WTC11 (cell line): ENCODE data around the gene CADM4. TPM values are rescaled to one million over a fixed set of nuclear protein-coding genes. Genes with fewer than 3 reads are reported as not detected.

Source experiments
- ATAC-seq: fragments of 200-7000 bp; cut with Tn5 transposase; 2 replicates; pipeline ENCODE4 v1.10.0; 2021; ENCODE audit warnings: mild to moderate bottlenecking, moderate library complexity
- CTCF ChIA-PET: fragments of 300-600 bp; sonication (Branson Sonifier 250); formaldehyde crosslinking; loops from one replicate; lab custom pipeline; 2021; ENCODE audit warnings: antibody characterized with exemption; lab: Charles Lee
- POLR2A ChIA-PET: fragments of 350-600 bp; sonication (Branson Sonifier 250); formaldehyde crosslinking; loops from one replicate; lab custom pipeline; 2021; ENCODE audit warnings: antibody characterized with exemption; lab: Charles Lee
- DNase-seq: peaks from one replicate; pipeline ENCODE4 v3.0.0; 2021; ENCODE audit warnings: low spot score
- H3K27ac Mint-ChIP-seq: 2 replicates; pipeline ENCODE4 v1.8.0; 2021; ENCODE audit warnings: mixed read lengths
- H3K27me3 Mint-ChIP-seq: 2 replicates; pipeline ENCODE4 v1.8.0; 2021; ENCODE audit warnings: low read depth, mild to moderate bottlenecking, moderate library complexity, mixed read lengths
- H3K36me3 Mint-ChIP-seq: 2 replicates; pipeline ENCODE4 v1.8.0; 2021; ENCODE audit warnings: mixed read lengths
- H3K4me1 Mint-ChIP-seq: 2 replicates; pipeline ENCODE4 v1.8.0; 2022; ENCODE audit warnings: mixed read lengths
- H3K4me3 Mint-ChIP-seq: 2 replicates; pipeline ENCODE4 v1.8.0; 2021; ENCODE audit warnings: mild to moderate bottlenecking, moderate library complexity, mixed read lengths
- H3K9me3 Mint-ChIP-seq: 2 replicates; pipeline ENCODE4 v1.8.0; 2021; ENCODE audit warnings: mixed read lengths
- CREB1 ChIP-seq: sonication (generic); formaldehyde crosslinking; IDR thresholded peaks from 2 replicates; pipeline ENCODE4 v1.8.0; 2023; ENCODE audit warnings: mild to moderate bottlenecking, missing genetic modification reagents
- FOXJ3 ChIP-seq: sonication (generic); formaldehyde crosslinking; IDR thresholded peaks from 2 replicates; pipeline ENCODE4 v1.9.0; 2021; ENCODE audit warnings: missing genetic modification reagents, mild to moderate bottlenecking, borderline replicate concordance
- GABPB1 ChIP-seq: sonication (generic); formaldehyde crosslinking; IDR thresholded peaks from 2 replicates; pipeline ENCODE4 v1.8.1; 2023; ENCODE audit warnings: mild to moderate bottlenecking, missing genetic modification reagents
- JAZF1 ChIP-seq: fragments of 250-450 bp; sonication (Bioruptor Pico); IDR thresholded peaks from 2 replicates; pipeline ENCODE4 v1.9.0; 2021; ENCODE audit warnings: moderate library complexity, mild to moderate bottlenecking, inconsistent platforms
- MYBL2 ChIP-seq: sonication (generic); formaldehyde crosslinking; IDR thresholded peaks from 2 replicates; pipeline ENCODE4 v1.8.1; 2023; ENCODE audit warnings: mild to moderate bottlenecking, moderate library complexity, missing genetic modification reagents
- NFE2L1 ChIP-seq: sonication (generic); formaldehyde crosslinking; IDR thresholded peaks from 2 replicates; pipeline ENCODE4 v1.8.1; 2023; ENCODE audit warnings: missing genetic modification reagents
- NFYB ChIP-seq: sonication (generic); formaldehyde crosslinking; conservative IDR thresholded peaks from 2 replicates; pipeline ENCODE4 v1.8.0; 2022; ENCODE audit warnings: low read depth, missing genetic modification reagents
- RELA ChIP-seq: sonication (generic); formaldehyde crosslinking; IDR thresholded peaks from 2 replicates; pipeline ENCODE4 v1.8.1; 2022; ENCODE audit warnings: missing genetic modification reagents, mild to moderate bottlenecking, borderline replicate concordance
- RORB ChIP-seq: fragments of 250-450 bp; sonication (Bioruptor Pico); IDR thresholded peaks from 2 replicates; pipeline ENCODE4 v1.9.0; 2021; ENCODE audit warnings: mild to moderate bottlenecking
- SMAD3 ChIP-seq: sonication (generic); formaldehyde crosslinking; IDR thresholded peaks from 2 replicates; pipeline ENCODE4 v1.8.0; 2022; ENCODE audit warnings: missing genetic modification reagents, mild to moderate bottlenecking, borderline replicate concordance
- TCF7 ChIP-seq: sonication (generic); formaldehyde crosslinking; IDR thresholded peaks from 2 replicates; pipeline ENCODE4 v1.8.0; 2022; ENCODE audit warnings: mild to moderate bottlenecking, low read depth, missing genetic modification reagents, moderate library complexity
- TEAD1 ChIP-seq: sonication (generic); formaldehyde crosslinking; IDR thresholded peaks from 2 replicates; pipeline ENCODE4 v1.8.0; 2022; ENCODE audit warnings: mild to moderate bottlenecking, missing genetic modification reagents
- TEAD4 ChIP-seq: sonication (generic); formaldehyde crosslinking; IDR thresholded peaks from 2 replicates; pipeline ENCODE4 v1.8.0; 2022; ENCODE audit warnings: mild to moderate bottlenecking, missing genetic modification reagents
- ZBTB21 ChIP-seq: sonication (generic); formaldehyde crosslinking; IDR thresholded peaks from 2 replicates; pipeline ENCODE4 v1.8.1; 2023; ENCODE audit warnings: mild to moderate bottlenecking, missing genetic modification reagents, borderline replicate concordance
- ZNF138 ChIP-seq: sonication (generic); formaldehyde crosslinking; conservative IDR thresholded peaks from 2 replicates; pipeline ENCODE4 v1.8.1; 2022; ENCODE audit warnings: mild to moderate bottlenecking, moderate library complexity, missing genetic modification reagents
- ZNF232 ChIP-seq: sonication (generic); formaldehyde crosslinking; IDR thresholded peaks from 2 replicates; pipeline ENCODE4 v1.8.0; 2022; ENCODE audit warnings: mild to moderate bottlenecking, missing genetic modification reagents
- ZNF671 ChIP-seq: fragments of 250-450 bp; sonication (Bioruptor Pico); IDR thresholded peaks from 2 replicates; pipeline ENCODE4 v1.8.0; 2021; ENCODE audit warnings: mild to moderate bottlenecking
- total RNA-seq: library from RNA; stranded (reverse); gene quantifications from 3 replicates; pipeline ENCODE4 v1.2.3, GENCODE V29; 2021
- TF ChIP-seq, protein P1 (sequence below): sonication (generic); formaldehyde crosslinking; IDR thresholded peaks from 2 replicates; pipeline ENCODE4 v1.8.1; 2023; ENCODE audit warnings: mild to moderate bottlenecking, missing genetic modification reagents
- TF ChIP-seq, protein P2 (sequence below): sonication (generic); formaldehyde crosslinking; IDR thresholded peaks from 2 replicates; pipeline ENCODE4 v1.8.0; 2022; ENCODE audit warnings: missing genetic modification reagents
- TF ChIP-seq, protein P3 (sequence below): sonication (generic); formaldehyde crosslinking; IDR thresholded peaks from 2 replicates; pipeline ENCODE4 v1.8.0; 2022; ENCODE audit warnings: mild to moderate bottlenecking, missing genetic modification reagents
- TF ChIP-seq, protein P4 (sequence below): fragments of 250-450 bp; sonication (Bioruptor Pico); IDR thresholded peaks from 2 replicates; pipeline ENCODE4 v1.9.0; 2021; ENCODE audit warnings: mild to moderate bottlenecking
- TF ChIP-seq, protein P5 (sequence below): sonication (generic); formaldehyde crosslinking; IDR thresholded peaks from 2 replicates; pipeline ENCODE4 v1.8.1; 2022; ENCODE audit warnings: missing genetic modification reagents, borderline replicate concordance
- TF ChIP-seq, protein P6 (sequence below): fragments of 250-450 bp; sonication (Bioruptor Pico); IDR thresholded peaks from 2 replicates; pipeline ENCODE4 v1.8.0; 2021; ENCODE audit warnings: mild to moderate bottlenecking

Gene CADM4
- total RNA-seq, 1 experiment from 2014 or later = 13.3 TPM

DNA sequence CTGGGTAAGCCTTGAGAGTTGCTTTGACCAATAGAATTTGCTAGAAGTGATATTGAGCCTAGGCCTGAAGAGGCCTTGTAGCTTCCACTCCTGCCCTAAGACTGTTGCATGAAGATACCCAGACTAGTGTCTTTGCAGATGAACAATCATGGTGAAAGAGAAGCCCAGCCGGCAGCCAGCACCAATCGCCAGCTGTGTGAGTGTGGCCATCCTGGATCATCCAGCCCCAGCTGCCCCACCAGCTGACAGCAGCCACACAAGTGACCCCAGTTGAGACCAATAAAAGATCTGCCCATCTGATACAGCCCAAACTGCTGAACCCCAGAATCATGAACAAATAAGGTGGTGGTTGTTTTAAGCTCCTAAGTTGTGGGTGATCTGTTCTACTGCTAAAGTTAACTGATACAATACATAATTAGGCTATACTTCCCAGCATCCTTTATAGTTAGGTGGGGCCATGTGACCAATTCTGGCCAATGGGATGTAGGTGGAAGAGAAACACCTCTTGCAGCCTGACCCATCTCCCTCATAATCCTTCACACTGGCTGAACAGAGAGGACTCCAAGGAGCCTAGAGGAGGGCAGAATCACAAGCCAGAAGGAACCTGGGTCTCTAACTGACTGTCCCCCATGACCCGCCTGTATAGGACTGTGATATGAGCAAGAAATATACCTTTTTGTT lies 10.9 kb downstream of the CADM4 start (continued):
- TF ChIP-seq, protein P1, sequence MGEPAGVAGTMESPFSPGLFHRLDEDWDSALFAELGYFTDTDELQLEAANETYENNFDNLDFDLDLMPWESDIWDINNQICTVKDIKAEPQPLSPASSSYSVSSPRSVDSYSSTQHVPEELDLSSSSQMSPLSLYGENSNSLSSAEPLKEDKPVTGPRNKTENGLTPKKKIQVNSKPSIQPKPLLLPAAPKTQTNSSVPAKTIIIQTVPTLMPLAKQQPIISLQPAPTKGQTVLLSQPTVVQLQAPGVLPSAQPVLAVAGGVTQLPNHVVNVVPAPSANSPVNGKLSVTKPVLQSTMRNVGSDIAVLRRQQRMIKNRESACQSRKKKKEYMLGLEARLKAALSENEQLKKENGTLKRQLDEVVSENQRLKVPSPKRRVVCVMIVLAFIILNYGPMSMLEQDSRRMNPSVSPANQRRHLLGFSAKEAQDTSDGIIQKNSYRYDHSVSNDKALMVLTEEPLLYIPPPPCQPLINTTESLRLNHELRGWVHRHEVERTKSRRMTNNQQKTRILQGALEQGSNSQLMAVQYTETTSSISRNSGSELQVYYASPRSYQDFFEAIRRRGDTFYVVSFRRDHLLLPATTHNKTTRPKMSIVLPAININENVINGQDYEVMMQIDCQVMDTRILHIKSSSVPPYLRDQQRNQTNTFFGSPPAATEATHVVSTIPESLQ (CRISPR knock-in tag) = no peak
- TF ChIP-seq, protein P2, sequence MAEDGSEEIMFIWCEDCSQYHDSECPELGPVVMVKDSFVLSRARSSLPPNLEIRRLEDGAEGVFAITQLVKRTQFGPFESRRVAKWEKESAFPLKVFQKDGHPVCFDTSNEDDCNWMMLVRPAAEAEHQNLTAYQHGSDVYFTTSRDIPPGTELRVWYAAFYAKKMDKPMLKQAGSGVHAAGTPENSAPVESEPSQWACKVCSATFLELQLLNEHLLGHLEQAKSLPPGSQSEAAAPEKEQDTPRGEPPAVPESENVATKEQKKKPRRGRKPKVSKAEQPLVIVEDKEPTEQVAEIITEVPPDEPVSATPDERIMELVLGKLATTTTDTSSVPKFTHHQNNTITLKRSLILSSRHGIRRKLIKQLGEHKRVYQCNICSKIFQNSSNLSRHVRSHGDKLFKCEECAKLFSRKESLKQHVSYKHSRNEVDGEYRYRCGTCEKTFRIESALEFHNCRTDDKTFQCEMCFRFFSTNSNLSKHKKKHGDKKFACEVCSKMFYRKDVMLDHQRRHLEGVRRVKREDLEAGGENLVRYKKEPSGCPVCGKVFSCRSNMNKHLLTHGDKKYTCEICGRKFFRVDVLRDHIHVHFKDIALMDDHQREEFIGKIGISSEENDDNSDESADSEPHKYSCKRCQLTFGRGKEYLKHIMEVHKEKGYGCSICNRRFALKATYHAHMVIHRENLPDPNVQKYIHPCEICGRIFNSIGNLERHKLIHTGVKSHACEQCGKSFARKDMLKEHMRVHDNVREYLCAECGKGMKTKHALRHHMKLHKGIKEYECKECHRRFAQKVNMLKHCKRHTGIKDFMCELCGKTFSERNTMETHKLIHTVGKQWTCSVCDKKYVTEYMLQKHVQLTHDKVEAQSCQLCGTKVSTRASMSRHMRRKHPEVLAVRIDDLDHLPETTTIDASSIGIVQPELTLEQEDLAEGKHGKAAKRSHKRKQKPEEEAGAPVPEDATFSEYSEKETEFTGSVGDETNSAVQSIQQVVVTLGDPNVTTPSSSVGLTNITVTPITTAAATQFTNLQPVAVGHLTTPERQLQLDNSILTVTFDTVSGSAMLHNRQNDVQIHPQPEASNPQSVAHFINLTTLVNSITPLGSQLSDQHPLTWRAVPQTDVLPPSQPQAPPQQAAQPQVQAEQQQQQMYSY = no peak
- TF ChIP-seq, protein P3, sequence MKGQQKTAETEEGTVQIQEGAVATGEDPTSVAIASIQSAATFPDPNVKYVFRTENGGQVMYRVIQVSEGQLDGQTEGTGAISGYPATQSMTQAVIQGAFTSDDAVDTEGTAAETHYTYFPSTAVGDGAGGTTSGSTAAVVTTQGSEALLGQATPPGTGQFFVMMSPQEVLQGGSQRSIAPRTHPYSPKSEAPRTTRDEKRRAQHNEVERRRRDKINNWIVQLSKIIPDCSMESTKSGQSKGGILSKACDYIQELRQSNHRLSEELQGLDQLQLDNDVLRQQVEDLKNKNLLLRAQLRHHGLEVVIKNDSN (CRISPR knock-in tag) = peak; percentile 67
- no peak for TF ChIP-seq RELA (CRISPR knock-in tag)
- no peak for TF ChIP-seq MYBL2 (CRISPR knock-in tag)
- no peak for TF ChIP-seq RORB (CRISPR knock-in tag)
- no peak for TF ChIP-seq JAZF1
- no peak for TF ChIP-seq SMAD3 (CRISPR knock-in tag)

DNA sequence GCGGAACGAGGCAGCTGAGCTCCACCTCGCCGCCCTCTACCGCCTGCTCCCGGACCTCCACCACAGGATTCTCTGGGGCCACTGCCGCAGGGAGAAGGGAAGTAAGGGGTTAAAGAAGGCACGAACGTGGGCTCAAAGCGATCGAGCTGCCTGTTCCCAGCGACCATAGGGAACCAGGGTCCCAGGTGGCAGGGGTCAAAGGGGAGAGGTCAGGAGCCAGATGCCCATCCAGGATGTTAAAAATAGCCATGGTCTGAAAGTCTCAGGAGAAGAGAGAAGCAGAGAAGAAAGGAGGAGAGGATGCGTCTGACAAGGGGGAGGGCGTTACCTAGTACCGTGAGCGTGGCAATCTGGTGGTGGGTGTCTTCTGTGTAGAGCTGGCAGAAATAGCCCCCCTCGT lies 12.8 kb downstream of the CADM4 start:
- ATAC-seq (no peak), DNase-seq (no peak)
- CTCF ChIA-PET = interaction anchor here (0.7 to 3.6 kb wide), 13 partner anchors 9 to 1156 kb away, joined by 3 to 18 read pairs (median 5); partner anchors contain the start of genes IRGQ, ZNF575 and ZNF576
- H3K36me3 Mint-ChIP-seq = no peaks in the 10 kb centered on the region
- H3K4me3 Mint-ChIP-seq = no peak overlapping the region
- POLR2A ChIA-PET = interaction anchor here (0.6 kb wide), 1 partner anchor 108 kb away, joined by 3 read pairs; no protein-coding TSS in a partner anchor
- H3K4me1 Mint-ChIP-seq = peaks cover 15% of the 10 kb centered on the region
- H3K9me3 Mint-ChIP-seq = no peaks in the 10 kb centered on the region
- H3K27me3 Mint-ChIP-seq = peaks cover 43% of the 10 kb centered on the region
- H3K27ac Mint-ChIP-seq = no peak overlapping the region
- TF ChIP-seq NFYB (CRISPR knock-in tag) = no peak
- no peak for TF ChIP-seq CREB1 (CRISPR knock-in tag)
- TF ChIP-seq TEAD4 (CRISPR knock-in tag) = no peak
- TF ChIP-seq ZNF232 (CRISPR knock-in tag) = no peak
- TF ChIP-seq, protein P4, sequence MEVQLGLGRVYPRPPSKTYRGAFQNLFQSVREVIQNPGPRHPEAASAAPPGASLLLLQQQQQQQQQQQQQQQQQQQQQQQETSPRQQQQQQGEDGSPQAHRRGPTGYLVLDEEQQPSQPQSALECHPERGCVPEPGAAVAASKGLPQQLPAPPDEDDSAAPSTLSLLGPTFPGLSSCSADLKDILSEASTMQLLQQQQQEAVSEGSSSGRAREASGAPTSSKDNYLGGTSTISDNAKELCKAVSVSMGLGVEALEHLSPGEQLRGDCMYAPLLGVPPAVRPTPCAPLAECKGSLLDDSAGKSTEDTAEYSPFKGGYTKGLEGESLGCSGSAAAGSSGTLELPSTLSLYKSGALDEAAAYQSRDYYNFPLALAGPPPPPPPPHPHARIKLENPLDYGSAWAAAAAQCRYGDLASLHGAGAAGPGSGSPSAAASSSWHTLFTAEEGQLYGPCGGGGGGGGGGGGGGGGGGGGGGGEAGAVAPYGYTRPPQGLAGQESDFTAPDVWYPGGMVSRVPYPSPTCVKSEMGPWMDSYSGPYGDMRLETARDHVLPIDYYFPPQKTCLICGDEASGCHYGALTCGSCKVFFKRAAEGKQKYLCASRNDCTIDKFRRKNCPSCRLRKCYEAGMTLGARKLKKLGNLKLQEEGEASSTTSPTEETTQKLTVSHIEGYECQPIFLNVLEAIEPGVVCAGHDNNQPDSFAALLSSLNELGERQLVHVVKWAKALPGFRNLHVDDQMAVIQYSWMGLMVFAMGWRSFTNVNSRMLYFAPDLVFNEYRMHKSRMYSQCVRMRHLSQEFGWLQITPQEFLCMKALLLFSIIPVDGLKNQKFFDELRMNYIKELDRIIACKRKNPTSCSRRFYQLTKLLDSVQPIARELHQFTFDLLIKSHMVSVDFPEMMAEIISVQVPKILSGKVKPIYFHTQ (CRISPR knock-in tag) = no peak
- TF ChIP-seq ZNF671 (CRISPR knock-in tag) = no peak
- TF ChIP-seq TEAD1 = no peak
- TF ChIP-seq NFE2L1 = no peak
- no peak for TF ChIP-seq TCF7 (CRISPR knock-in tag)
- TF ChIP-seq, protein P1 (CRISPR knock-in tag) = no peak
- no peak for TF ChIP-seq FOXJ3 (CRISPR knock-in tag)
- TF ChIP-seq ZNF138 (CRISPR knock-in tag) = no peak
- TF ChIP-seq, protein P5, sequence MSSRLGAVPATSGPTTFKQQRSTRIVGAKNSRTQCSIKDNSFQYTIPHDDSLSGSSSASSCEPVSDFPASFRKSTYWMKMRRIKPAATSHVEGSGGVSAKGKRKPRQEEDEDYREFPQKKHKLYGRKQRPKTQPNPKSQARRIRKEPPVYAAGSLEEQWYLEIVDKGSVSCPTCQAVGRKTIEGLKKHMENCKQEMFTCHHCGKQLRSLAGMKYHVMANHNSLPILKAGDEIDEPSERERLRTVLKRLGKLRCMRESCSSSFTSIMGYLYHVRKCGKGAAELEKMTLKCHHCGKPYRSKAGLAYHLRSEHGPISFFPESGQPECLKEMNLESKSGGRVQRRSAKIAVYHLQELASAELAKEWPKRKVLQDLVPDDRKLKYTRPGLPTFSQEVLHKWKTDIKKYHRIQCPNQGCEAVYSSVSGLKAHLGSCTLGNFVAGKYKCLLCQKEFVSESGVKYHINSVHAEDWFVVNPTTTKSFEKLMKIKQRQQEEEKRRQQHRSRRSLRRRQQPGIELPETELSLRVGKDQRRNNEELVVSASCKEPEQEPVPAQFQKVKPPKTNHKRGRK (CRISPR knock-in tag) = no peak
- TF ChIP-seq, protein P6, sequence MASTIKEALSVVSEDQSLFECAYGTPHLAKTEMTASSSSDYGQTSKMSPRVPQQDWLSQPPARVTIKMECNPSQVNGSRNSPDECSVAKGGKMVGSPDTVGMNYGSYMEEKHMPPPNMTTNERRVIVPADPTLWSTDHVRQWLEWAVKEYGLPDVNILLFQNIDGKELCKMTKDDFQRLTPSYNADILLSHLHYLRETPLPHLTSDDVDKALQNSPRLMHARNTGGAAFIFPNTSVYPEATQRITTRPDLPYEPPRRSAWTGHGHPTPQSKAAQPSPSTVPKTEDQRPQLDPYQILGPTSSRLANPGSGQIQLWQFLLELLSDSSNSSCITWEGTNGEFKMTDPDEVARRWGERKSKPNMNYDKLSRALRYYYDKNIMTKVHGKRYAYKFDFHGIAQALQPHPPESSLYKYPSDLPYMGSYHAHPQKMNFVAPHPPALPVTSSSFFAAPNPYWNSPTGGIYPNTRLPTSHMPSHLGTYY (CRISPR knock-in tag) = no peak
- TF ChIP-seq GABPB1 = no peak
- no peak for TF ChIP-seq ZBTB21
